GM20000 (cell line): ENCODE measurements around the gene IFNA21.
"Not testable (repeated sequence)": the region's sequence is repeated elsewhere in the genome, so short reads cannot be mapped to it uniquely, and the experiment has no call there.

Experiments used
- DNase-seq: peaks from one replicate; pipeline ENCODE4 v3.0.0; 2012; ENCODE audit warnings: low spot score
- CTCF ChIP-seq: IDR thresholded peaks from 2 replicates; pipeline ENCODE4 v1.5.1; 2012; ENCODE audit warnings: mild to moderate bottlenecking, control low read depth; ENCODE audit errors: extremely low read depth, missing control alignments

Gene IFNA21

GRCh38 chr9:21182810-21183736 is 16.6 kb upstream of the IFNA21 start:
- TF ChIP-seq CTCF: peak; percentile 44
- not testable (repeated sequence) for DNase-seq

GRCh38 chr9:21174671-21175070 is 8.2 kb upstream of the IFNA21 start:
- no peak for TF ChIP-seq CTCF
- DNase-seq: no peak

- no peak for DNase-seq
Observed at GRCh38 chr9:21172156-21172555, 5.7 kb upstream of the IFNA21 start.

GRCh38 chr9:21171351-21171750 is 4.9 kb upstream of the IFNA21 start:
- no peak for TF ChIP-seq CTCF
- DNase-seq: no peak

More at GRCh38 chr9:21172156-21172555, 5.7 kb upstream of the IFNA21 start:
- no peak for TF ChIP-seq CTCF

GRCh38 chr9:21165516-21165915 is 944 bp downstream of the IFNA21 start:
- no peak for DNase-seq
- TF ChIP-seq CTCF: no peak

- TF ChIP-seq CTCF: no peak
- peak; percentile 25 for DNase-seq
Observed at GRCh38 chr9:21160178-21160577, 6.3 kb downstream of the IFNA21 start.

GRCh38 chr9:21155501-21155900 is 11.0 kb downstream of the IFNA21 start:
- DNase-seq: no peak

More at GRCh38 chr9:21155501-21155900, 11.0 kb downstream of the IFNA21 start:
- no peak for TF ChIP-seq CTCF
